ENCODE results near the gene KLHDC7A.

- TF ChIP-seq CTCF (IDR thresholded peaks at IDR 0.05) = no peak
- TF ChIP-seq POLR2A (IDR thresholded peaks at IDR 0.05) = no peak
Measured at GRCh38 chr1:18526436-18527275, 45.9 kb downstream of the KLHDC7A start.
